ENCODE measurements around the gene SMIM5. TPM values are rescaled to one million over a fixed set of nuclear protein-coding genes. Genes with fewer than 3 reads are reported as not detected.

Gene SMIM5
- total and polyA plus RNA-seq, 2 of the 13 experiments (the other 11 are each of a cell fraction or from before 2014, with no cell fraction given) = not detected

DNA sequence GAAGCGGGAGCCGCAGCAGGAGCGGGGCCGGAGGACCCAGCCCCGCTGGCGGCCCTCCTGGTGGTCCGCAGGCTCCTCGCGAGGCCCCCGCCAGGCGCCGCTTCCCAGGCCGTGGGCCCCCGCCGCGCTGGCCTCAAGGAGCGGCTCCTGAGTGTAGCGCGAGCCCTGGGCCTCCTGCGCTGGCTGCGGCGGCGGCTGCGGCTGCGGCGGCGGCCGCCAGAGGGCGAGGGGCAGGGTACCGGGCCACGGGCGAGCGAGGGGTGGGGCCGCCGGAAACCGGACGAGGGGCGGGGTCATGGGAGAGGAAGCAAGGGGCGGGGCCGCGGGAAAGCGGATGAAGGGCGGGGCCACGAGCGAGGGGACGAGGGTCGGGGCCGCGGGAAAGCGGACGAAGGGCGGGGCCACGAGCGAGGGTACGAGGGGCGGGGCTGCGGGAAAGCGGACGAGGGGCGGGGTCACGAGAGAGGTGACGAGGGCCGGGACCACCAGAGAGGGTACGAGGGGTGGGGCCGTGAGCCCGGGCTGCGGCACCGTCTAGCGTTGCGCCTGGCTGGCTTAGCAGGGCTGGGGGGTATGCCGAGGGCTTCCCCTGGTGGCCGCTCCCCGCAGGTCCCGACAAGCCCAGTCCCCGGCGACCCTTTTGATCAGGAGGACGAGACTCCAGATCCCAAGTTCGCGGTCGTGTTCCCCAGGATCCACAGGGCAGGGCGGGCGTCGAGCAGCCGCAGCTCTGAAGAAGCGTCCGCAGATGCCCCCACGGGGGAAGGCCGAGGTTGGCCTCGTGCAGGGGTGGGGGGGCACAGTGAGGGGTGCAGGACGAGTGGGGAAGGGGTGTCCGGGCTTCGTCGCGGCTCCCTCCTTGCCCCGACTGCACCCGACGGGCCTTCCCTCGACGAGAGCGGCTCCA lies 44.0 kb upstream of the SMIM5 start (continued):
- TF ChIP-seq NFE2L2 (IDR thresholded peaks at IDR 0.05; ENCODE audit: low read length) (no peak), SRY (CRISPR knock-in tag; IDR thresholded peaks at IDR 0.05) (no peak; the same call in 1 of the 2 replicates), KMT2A (CRISPR knock-in tag; IDR thresholded peaks at IDR 0.05) (no peak), GABPA (IDR thresholded peaks at IDR 0.05; ENCODE audit: low read depth, low read length) (peak; percentile 54; the same call in 1 of the 2 replicates), GABPA (CRISPR knock-in tag; IDR thresholded peaks at IDR 0.05; ENCODE audit: low read depth) (peak; percentile 78), NFYC (CRISPR knock-in tag; IDR thresholded peaks at IDR 0.05) (no peak), KMT2B (CRISPR knock-in tag; IDR thresholded peaks at IDR 0.05) (0 out of 2 replicates have a peak, but pooled peaks have one; percentile 31), ESRRA (CRISPR knock-in tag; IDR thresholded peaks at IDR 0.05; ENCODE audit: low read depth) (no peak; the same call in 1 of the 2 replicates), ZNF225 (CRISPR knock-in tag; IDR thresholded peaks at IDR 0.05) (no peak), FOXK2 (IDR thresholded peaks at IDR 0.05) (no peak), RCOR2 (CRISPR knock-in tag; IDR thresholded peaks at IDR 0.05) (no peak), NRL (CRISPR knock-in tag; IDR thresholded peaks at IDR 0.05; ENCODE audit: borderline replicate concordance) (0 out of 2 replicates have a peak, but pooled peaks have one; percentile 12), ZNF382 (CRISPR knock-in tag; IDR thresholded peaks at IDR 0.05; ENCODE audit: borderline replicate concordance) (no peak), PTBP1 (IDR thresholded peaks at IDR 0.05; ENCODE audit: low read depth, low read length, poor library complexity, severe bottlenecking) (peak; percentile 7), ZNF264 (CRISPR knock-in tag; IDR thresholded peaks at IDR 0.05) (no peak), ZBTB20 (CRISPR knock-in tag; IDR thresholded peaks at IDR 0.05; ENCODE audit: borderline replicate concordance, low read depth) (0 out of 2 replicates have a peak, but pooled peaks have one; percentile 28)
- TF ChIP-seq, protein P1, sequence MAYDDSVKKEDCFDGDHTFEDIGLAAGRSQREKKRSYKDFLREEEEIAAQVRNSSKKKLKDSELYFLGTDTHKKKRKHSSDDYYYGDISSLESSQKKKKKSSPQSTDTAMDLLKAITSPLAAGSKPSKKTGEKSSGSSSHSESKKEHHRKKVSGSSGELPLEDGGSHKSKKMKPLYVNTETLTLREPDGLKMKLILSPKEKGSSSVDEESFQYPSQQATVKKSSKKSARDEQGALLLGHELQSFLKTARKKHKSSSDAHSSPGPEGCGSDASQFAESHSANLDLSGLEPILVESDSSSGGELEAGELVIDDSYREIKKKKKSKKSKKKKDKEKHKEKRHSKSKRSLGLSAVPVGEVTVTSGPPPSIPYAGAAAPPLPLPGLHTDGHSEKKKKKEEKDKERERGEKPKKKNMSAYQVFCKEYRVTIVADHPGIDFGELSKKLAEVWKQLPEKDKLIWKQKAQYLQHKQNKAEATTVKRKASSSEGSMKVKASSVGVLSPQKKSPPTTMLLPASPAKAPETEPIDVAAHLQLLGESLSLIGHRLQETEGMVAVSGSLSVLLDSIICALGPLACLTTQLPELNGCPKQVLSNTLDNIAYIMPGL (CRISPR knock-in tag; IDR thresholded peaks at IDR 0.05; ENCODE audit: borderline replicate concordance in 1 of 2, low read depth in 1 of 2) = peak in 1 of 2 experiments; percentile 61; a peak in 3 of 4 replicates
- TF ChIP-seq, protein P2, sequence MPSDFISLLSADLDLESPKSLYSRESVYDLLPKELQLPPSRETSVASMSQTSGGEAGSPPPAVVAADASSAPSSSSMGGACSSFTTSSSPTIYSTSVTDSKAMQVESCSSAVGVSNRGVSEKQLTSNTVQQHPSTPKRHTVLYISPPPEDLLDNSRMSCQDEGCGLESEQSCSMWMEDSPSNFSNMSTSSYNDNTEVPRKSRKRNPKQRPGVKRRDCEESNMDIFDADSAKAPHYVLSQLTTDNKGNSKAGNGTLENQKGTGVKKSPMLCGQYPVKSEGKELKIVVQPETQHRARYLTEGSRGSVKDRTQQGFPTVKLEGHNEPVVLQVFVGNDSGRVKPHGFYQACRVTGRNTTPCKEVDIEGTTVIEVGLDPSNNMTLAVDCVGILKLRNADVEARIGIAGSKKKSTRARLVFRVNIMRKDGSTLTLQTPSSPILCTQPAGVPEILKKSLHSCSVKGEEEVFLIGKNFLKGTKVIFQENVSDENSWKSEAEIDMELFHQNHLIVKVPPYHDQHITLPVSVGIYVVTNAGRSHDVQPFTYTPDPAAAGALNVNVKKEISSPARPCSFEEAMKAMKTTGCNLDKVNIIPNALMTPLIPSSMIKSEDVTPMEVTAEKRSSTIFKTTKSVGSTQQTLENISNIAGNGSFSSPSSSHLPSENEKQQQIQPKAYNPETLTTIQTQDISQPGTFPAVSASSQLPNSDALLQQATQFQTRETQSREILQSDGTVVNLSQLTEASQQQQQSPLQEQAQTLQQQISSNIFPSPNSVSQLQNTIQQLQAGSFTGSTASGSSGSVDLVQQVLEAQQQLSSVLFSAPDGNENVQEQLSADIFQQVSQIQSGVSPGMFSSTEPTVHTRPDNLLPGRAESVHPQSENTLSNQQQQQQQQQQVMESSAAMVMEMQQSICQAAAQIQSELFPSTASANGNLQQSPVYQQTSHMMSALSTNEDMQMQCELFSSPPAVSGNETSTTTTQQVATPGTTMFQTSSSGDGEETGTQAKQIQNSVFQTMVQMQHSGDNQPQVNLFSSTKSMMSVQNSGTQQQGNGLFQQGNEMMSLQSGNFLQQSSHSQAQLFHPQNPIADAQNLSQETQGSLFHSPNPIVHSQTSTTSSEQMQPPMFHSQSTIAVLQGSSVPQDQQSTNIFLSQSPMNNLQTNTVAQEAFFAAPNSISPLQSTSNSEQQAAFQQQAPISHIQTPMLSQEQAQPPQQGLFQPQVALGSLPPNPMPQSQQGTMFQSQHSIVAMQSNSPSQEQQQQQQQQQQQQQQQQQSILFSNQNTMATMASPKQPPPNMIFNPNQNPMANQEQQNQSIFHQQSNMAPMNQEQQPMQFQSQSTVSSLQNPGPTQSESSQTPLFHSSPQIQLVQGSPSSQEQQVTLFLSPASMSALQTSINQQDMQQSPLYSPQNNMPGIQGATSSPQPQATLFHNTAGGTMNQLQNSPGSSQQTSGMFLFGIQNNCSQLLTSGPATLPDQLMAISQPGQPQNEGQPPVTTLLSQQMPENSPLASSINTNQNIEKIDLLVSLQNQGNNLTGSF (CRISPR knock-in tag; IDR thresholded peaks at IDR 0.05) = no peak
- TF ChIP-seq, protein P3, sequence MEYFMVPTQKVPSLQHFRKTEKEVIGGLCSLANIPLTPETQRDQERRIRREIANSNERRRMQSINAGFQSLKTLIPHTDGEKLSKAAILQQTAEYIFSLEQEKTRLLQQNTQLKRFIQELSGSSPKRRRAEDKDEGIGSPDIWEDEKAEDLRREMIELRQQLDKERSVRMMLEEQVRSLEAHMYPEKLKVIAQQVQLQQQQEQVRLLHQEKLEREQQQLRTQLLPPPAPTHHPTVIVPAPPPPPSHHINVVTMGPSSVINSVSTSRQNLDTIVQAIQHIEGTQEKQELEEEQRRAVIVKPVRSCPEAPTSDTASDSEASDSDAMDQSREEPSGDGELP (IDR thresholded peaks at IDR 0.05; ENCODE audit: borderline replicate concordance, low read depth) = no peak; the same call in 1 of the 2 replicates
- TF ChIP-seq, protein P4, sequence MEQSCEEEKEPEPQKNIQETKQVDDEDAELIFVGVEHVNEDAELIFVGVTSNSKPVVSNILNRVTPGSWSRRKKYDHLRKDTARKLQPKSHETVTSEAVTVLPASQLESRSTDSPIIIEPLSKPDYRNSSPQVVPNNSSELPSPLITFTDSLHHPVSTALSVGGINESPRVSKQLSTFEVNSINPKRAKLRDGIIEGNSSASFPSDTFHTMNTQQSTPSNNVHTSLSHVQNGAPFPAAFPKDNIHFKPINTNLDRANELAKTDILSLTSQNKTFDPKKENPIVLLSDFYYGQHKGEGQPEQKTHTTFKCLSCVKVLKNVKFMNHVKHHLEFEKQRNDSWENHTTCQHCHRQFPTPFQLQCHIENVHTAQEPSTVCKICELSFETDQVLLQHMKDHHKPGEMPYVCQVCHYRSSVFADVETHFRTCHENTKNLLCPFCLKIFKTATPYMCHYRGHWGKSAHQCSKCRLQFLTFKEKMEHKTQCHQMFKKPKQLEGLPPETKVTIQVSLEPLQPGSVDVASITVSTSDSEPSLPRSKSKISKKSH (CRISPR knock-in tag; IDR thresholded peaks at IDR 0.05; ENCODE audit: borderline replicate concordance) = no peak; the same call in 1 of the 2 replicates

Measured in HepG2 (cell line).